Neural progenitor cell (in vitro differentiated cells): Measurements from ENCODE around the gene CDH13.

ENCODE experiments used
- EZH2 ChIP-seq: fragments of 200-600 bp; sonication (generic); IDR thresholded peaks from 2 replicates; pipeline ENCODE4 v1.6.1; 2017; ENCODE audit warnings: antibody characterized with exemption, mild to moderate bottlenecking, moderate library complexity
- EZH2phosphoT487 ChIP-seq: fragments of 200-600 bp; sonication (generic); IDR thresholded peaks from 2 replicates; pipeline ENCODE4 v1.6.1; 2017; ENCODE audit warnings: antibody characterized with exemption
- TF ChIP-seq, protein P1 (sequence below): fragments of 200-600 bp; sonication (generic); IDR thresholded peaks from 2 replicates; pipeline ENCODE4 v1.5.1; 2017; ENCODE audit warnings: antibody characterized with exemption, mild to moderate bottlenecking

DNA sequence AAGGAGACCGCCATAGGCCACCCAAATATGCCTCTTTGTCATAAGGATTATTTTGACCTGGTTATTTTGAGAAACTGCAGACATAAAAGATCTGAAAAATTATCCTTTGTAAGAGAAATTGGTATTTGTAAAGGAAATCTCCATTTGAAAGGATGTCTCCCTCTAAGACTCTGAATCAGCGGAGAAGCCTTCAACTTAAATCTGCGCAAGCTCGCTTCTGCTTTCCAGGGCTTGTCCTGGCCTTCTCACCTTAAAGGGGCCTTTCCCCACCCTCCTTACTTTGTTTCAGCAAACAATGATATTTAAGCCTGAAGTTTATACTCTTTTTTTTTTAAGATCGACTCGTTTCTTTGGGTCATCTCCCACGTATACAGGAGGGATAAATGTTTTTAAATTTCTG lies 1215.5 kb downstream of the CDH13 start:
- TF ChIP-seq, protein P1, sequence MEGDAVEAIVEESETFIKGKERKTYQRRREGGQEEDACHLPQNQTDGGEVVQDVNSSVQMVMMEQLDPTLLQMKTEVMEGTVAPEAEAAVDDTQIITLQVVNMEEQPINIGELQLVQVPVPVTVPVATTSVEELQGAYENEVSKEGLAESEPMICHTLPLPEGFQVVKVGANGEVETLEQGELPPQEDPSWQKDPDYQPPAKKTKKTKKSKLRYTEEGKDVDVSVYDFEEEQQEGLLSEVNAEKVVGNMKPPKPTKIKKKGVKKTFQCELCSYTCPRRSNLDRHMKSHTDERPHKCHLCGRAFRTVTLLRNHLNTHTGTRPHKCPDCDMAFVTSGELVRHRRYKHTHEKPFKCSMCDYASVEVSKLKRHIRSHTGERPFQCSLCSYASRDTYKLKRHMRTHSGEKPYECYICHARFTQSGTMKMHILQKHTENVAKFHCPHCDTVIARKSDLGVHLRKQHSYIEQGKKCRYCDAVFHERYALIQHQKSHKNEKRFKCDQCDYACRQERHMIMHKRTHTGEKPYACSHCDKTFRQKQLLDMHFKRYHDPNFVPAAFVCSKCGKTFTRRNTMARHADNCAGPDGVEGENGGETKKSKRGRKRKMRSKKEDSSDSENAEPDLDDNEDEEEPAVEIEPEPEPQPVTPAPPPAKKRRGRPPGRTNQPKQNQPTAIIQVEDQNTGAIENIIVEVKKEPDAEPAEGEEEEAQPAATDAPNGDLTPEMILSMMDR: no peak
- no peak for TF ChIP-seq EZH2phosphoT487
- no peak for TF ChIP-seq EZH2
